ENCODE data around the gene PROC.
"Not testable (repeated sequence)": the region's sequence is repeated elsewhere in the genome, so short reads cannot be mapped to it uniquely, and the experiment has no call there.

Gene PROC

DNA sequence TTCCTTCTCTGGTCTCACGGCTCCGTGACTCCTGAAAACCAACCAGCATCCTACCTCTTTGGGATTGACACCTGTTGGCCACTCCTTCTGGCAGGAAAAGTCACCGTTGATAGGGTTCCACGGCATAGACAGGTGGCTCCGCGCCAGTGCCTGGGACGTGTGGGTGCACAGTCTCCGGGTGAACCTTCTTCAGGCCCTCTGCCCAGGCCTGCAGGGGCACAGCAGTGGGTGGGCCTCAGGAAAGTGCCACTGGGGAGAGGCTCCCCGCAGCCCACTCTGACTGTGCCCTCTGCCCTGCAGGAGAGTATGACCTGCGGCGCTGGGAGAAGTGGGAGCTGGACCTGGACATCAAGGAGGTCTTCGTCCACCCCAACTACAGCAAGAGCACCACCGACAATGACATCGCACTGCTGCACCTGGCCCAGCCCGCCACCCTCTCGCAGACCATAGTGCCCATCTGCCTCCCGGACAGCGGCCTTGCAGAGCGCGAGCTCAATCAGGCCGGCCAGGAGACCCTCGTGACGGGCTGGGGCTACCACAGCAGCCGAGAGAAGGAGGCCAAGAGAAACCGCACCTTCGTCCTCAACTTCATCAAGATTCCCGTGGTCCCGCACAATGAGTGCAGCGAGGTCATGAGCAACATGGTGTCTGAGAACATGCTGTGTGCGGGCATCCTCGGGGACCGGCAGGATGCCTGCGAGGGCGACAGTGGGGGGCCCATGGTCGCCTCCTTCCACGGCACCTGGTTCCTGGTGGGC is 10.0 kb downstream of the PROC start:
- DNase-seq = no peak

DNA sequence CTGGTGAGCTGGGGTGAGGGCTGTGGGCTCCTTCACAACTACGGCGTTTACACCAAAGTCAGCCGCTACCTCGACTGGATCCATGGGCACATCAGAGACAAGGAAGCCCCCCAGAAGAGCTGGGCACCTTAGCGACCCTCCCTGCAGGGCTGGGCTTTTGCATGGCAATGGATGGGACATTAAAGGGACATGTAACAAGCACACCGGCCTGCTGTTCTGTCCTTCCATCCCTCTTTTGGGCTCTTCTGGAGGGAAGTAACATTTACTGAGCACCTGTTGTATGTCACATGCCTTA is 10.5 kb downstream of the PROC start:
- no peak for DNase-seq

DNA sequence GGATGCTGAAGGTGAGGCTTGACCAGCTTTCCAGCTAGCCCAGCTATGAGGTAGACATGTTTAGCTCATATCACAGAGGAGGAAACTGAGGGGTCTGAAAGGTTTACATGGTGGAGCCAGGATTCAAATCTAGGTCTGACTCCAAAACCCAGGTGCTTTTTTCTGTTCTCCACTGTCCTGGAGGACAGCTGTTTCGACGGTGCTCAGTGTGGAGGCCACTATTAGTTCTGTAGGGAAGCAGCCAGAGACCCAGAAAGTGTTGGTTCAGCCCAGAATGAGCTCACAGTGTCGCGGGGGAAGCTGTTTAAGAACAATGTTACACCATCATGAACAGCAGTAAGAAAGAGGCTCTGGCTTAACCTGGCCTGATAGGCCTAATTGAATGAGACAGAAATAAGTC is 11.1 kb downstream of the PROC start:
- DNase-seq = no peak

DNA sequence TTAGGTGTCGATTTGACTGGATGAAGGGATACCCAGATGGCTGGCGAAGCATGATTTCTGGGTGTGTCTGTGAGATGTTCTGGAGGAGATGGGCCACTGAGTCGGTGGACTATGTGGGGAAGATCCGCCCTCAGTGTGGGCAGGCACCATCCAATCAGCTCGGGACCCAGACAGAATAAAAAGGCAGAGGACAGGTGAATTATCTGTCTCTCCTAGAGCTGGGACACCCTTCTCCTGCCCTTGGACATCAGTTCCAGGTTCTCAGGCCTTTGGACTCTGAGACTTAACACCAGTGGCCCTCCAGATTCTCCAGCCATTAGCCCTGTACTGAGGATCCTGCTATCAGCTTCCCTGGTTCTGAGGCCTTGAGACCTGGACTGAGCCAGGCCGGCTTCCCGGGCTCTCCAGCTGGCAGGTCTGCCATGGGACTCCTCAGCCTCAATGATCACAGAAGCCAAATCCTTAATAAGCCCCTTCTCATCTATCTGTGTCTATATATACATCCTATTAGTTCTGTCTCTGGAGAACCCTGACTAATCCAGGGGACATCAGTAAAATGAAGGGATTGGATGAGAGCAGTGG is 11.7 kb downstream of the PROC start:
- no peak for DNase-seq

DNA sequence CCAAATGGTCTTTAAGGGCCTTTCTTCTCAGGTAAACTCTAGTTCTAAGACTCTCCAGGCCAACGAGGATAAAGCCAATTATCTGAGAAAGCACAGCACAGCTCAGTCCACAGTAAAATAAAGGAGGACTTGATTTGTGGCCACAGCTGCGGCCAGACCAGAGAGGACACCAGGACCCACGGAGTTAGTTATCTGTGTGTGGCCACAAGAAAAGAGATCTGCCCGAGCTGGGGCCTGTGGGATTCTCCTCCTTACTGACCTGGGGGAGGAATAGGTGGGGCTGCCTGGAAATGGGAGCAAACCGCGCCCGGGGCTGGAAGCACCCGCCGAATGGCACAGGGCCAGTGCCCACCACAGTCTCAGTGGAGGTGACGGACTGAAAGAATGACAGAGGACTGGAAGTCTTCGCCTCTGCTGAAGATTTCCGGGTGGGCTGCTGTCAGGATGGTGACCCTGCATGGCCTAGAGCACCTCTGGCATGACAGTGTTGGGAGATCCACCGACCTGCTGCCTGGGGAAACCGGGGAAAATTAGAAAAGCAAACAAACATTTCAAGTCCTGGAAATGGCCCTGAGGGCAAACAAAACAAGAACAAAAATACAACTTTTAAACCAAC is 13.3 kb downstream of the PROC start:
- no peak for DNase-seq

DNA sequence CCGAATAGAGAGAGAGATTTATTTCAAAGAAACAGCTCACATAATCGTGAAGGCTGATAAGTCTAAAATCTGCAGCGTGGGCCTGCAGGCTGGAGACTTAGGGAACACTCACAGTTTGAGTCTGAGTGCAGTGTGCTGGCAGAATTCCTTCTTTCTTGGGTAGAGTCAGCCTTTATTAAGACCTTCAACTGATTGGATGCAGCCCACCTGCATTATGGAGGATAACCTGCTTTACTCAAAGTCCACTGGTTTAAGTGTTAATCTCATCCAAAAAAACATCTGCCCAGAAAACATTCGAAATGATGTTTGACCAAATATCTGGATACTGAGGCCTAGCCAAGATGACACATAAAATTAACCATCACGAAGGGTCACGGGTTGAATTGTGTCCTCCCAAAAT is 16.3 kb downstream of the PROC start:
- no peak for DNase-seq

DNA sequence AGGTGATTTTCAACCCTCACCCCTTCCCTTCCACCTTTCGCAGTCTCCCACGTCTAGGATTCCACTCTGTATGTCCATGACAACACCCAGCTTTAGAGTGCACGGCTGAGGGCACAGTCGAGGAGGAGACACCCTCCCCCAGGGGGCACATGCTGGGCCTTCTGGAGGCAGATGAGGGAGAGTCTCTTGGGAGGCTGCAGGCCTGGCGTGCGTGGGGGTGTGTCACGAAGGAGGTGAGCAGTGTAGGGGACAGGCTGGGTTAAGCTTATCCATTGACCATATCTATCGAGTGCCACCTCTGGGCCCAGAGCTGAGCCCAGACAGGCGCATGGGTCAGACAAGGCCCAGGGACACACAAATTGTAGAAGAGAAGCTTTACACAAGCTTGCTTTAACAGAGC is 18.8 kb downstream of the PROC start:
- DNase-seq = no peak

DNA sequence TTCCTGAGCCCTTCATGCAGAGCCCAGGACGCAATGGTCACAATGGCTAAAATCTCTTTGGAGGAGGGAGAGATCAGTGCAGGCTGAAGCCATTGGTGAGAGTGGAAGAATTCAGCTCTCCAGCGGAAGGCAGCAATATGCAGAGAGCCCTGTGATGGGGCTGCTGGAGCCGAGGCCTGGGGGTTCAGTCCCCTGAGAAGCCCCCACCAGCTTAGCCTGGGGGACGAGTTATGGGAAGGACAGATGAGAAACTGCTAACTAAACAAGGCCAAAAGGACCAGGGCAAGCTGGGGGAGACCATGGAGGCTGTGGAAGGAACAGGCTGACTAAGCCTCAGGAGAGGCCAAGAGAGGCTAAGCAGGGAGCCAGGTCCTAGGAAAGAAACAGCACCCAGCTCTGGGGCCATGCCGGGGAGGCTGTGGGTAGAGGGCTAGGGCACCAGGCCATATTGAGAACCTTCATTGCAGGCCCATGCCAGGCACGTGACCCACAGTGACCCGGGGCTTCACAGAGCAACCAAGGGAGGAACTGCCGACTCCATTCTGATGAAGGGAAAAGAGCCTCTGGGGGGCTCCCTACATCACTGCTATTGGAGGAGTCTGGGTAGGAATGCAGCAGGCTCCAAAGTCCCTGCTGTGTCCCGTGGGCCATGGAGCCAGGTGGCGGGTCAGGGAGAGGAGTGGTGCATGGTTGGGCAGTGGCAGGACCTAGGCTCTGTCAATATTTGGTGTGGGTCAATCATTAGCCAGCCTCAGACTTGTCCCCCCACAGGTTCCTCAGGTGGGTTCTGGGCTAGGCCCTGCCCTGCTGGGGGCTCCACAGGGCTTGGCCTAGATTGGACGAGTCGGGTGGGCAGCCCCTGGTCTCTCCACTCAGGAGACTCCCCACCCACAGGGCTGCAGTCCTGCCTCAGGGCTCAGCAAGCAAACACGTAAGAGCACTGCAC is 19.8 kb downstream of the PROC start:
- no peak for DNase-seq

DNA sequence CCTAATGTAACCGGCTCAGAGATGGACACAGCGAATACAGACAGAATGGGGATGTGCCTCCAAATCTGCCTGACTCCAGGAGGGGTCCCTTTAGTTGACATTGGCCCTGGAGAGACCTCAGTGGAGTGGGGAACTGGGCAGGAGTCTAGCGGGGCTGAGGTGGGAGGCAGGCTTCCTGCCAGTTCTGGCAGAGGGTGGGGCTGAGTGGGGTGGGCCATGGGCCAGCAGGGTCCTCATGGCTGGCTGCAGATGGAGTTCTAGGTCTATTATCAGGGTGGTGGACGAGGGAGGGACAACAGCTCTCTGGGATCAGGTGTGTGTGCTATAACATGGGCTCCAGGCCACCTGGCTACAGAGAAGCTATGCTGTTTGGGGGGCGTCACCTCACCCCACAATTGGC is 21.1 kb downstream of the PROC start:
- DNase-seq = no peak

DNA sequence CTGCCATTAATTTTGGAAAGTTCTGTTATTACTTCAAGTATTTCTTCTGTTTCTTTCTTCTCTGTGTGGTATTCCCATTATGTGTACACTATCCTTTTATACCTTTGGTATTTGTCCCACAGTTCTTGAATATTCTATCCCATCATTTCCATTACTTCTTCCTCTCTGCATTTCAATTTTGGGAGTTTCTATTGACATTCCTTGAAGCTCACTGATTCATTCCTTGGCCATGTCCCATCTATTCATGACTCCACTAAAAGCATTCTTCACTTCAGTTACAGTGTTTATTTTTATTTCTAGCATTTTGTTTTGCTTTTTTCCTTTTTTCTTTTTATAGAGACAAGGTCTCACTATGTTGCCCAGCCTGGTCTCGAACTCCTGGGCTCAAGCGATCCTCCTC is 30.3 kb downstream of the PROC start:
- DNase-seq = no peak

DNA sequence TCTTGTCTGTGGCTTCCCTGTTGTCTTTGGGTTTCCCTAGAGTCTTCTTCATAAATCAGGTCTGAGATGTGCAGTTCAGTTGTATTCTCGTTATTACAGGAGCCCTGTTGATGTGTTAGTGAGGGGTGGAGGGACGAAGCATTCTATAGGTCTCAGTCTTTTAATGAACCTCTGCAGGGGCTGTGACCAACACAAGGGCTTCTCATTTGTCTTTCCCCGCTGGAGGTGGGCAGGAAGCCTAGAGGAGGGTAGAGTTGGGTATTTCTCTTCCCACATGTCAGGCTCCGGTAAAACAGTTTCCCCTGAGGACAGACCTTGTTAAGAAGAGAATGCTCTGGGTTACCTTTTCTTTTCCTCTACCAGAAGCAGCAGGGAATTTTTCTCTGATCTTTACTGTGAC is 31.2 kb downstream of the PROC start:
- no peak for DNase-seq

DNA sequence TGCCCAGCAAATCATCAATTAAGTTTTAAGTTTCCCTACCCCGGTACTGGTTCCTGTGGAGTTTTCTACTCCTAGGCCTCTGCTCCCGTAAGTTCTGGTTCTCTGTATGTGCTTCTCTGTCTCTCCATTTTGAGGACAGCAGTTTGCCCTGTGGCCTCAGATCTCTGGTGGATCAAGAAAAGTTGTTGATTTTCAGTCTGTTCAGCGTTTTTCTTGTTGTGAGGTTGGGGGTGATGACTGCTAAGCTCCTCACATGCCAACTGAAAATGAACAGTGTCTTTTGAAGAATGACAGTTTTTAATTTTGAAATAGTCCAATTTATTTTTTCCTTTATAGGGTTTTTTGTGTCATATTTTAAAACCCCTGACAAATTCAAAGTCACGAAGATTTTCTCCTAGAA is 31.7 kb downstream of the PROC start:
- no peak for DNase-seq

DNA sequence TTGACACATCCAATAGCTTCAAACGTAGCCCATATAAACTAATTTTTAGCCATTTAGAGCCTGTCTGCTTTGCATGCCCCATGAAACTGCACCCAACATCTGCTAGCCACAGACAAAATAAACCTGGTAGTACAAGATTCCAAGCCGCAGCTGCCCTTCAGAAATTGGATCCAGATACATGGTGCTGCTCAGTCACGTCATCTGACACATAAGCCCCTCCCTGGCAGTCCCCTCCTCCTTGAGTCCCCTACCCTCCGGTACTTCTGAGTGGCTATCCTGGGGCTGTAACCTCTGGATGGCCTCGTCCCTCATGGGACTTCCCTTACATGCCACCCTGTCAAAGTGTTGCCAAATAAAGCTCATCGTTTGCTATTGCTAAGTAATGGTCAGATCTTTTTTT is 33.8 kb downstream of the PROC start:
- DNase-seq = no peak

DNA sequence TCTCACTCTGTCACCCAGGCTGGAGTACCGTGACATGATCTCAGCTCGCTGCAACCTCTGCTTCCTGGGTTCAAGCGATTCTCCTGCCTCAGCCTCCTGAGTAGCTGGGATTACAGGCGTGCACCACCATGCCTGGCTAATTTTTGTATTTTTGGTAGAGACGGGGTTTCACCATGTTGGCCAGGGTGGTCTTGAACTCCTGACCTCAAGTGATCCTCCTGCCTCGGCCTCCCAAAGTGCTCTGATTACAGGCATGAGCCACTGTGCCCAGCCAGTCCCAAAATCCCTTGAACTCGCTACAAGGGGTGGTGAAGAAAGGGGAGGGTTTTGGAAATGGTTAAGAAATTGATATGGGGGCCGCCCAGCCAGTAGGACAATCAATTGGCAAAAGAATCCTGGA is 34.2 kb downstream of the PROC start:
- not testable (repeated sequence) for DNase-seq

DNA sequence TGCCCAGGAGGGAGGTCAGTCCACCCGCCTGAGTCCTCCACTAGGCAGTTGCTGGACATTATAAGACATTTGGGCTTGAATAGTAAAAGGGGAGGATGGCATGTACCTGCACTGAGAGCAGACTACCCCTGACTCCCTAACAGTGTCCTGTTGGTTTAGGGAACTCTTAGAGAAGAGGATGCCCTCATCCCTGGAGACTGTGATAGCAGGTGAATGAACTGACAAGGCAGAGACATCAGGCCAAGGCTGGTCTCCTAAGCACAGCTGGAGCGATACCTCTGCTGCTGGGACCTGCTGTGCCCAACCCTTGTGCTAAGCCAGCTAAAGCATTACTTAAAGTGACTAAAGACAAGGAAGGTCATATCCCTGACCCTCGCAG is 34.8 kb downstream of the PROC start:
- no peak for DNase-seq

DNA sequence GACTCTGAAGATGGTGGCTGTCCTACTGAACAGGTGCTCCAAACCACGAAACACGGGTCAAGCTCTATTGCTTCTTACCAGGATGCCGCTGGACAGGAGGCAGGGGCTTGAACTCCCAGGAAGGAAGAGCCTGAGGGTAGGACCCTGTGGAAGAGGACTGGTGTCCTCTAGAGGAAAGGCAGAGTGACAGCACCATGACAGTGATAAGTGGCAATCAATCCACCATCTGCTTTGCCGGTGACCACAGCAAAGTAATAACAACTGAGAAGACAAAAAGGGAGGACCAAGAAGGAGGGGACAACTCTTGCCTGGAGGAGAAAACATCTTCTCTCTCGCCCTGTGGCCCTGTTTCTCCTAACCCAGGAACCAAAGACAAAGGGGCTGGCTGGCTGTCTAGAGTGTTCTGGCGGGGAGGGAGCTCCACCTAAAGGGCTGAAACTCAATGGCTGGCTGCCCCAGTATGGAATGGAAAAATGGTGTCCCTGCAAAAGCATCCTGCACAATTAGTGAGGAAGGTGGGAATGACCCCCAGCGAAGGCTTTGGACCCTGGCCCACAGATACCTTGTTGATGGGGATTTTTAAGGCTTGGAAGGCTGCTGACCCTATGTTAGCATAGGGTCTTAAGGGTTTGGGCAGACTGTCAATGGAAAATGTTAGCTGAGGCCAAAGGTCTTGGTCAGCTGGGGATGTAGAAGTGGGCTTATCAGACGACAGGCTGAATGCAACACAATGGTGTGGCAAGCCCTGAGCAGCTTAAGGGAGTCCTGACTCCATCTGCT is 35.4 kb downstream of the PROC start:
- DNase-seq = no peak

DNA sequence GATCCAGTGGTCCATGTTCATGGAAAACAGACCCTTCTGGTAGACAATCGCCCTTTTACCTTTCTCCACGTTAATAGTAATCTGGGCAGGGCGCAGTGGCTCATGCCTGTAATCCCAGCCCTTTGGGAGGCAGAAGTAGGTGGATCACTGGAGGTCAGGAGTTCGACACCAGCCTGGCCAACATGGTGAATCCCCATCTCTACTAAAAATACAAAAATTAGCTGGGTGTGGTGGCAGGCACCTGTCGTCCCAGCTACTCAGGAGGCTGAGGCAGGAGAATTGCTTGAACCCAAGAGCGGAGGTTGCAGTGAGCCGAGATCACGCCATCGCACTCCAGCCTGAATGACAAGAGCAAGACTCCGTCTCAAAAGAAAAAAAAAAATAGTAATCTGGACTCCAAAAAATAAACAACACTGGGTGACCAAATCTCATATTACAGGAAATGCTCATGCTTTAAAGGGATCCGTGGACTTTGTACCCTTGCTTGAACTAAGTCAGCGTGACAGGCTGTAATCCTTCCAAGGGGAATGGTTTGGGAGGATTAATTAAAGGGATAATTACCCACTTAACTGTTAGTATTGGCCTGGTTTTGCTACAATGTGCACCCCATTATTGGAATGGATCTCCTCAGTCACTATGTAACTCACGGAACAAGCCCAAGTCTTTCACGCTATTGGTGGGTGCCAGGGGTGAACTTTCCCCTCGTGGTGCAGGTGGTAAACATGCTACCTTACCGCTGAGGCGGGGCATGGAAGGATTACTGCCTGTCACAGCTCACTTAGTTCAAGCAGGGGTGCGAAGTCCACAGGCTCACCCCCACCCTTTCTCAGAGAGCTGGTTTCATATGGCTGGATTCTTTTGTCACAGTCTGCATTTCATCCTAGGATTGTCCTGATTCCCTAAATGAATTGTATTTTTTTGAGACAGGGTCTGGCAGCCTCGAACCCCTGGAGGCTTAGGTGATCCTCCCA is 36.7 kb downstream of the PROC start:
- no peak for DNase-seq

DNA sequence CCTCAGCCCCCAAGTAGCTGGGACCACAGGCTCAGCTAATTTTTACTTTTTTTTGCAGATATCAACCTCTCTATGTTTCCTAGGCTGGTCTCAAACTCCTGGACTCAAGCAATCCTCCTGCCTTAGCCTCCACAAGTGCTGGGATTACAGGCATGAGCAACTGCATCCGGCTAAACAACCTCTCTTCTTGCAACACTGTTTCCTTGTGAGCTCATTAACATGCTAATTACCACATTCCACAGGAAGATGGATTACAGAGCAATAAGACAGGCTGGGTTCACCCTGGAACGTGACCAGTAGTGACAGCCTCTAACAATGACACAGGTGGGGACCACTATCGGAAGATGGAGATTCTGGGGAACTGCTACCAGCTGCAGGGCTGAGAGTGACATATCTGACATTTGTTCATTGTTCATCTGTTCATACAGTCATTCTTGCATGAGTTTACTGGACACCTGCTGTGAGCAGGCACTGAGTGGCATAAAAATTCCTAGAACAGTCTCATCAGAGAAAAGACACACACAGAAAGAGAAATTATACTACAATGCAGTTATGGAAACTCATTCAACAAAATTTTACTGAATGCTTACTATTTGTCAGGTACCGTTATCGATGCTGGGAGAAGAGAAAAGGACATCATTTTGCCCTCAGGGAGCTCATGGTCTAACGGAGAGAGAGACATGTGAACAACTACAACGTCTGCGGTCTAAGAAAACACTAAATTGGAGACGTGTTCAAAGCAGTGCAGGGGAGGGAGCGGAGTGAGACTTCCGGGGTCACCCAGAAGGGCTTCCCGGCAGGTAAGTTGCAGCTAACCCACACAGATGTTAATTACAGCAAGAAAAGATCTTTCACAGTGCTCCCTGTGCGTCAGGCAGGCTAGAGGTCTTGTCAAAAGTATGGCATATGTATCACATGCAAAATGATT is 37.6 kb downstream of the PROC start:
- DNase-seq = peak in 1 of 2 donors; percentile 20

DNA sequence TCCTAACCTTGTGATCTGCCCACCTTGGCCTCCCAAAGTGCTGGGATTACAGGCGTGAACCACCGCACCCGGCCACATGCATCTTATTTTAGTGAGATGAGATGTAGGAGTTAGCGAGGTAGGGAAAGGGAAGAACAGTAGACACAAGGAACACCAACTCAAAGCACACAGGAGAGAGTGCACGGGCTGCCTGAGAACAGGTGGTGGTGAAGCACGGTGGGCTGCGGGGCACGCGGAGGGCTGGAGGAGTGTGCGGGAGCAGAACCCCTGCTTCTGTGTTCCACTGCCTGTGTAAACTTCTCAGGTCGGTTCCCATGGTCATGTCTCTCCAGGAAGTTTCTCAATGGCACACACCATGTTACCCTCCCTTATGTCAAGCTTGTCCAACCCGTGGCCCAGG is 38.7 kb downstream of the PROC start:
- no peak for DNase-seq

DNA sequence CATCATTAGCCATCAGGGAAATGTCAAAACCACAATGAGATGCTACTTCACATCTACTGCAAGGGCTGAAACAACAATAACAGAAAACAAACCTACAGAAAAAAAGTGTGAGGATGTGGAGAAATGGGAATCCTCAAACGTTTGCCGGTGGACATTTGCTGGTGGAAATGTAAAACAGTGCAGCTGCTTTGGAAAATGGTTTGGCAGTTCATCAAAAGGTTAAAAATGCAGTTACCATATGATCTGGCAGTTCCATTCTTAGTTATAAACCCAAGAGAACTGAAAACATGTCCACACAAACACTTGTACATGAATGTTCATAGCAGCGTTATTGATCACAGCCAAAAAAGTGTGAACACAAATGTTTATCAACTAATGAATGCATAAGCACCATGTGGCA is 44.2 kb downstream of the PROC start:
- no peak for DNase-seq
